ENCODE measurements around the gene TSPAN11.

Gene TSPAN11

GRCh38 chr12:30968211-30968610 lies 41.7 kb downstream of the TSPAN11 start:
- TF ChIP-seq CTCF (IDR thresholded peaks at IDR 0.05; ENCODE audit: poor library complexity, severe bottlenecking), result no peak
- Histone ChIP-seq H3K9me3 (ENCODE audit: severe bottlenecking) (no peaks in the 10 kb centered on the region), H3K27me3 (ENCODE audit: insufficient read depth, poor library complexity, severe bottlenecking) (no peaks in the 10 kb centered on the region), H3K4me3 (ENCODE audit: severe bottlenecking) (no peak overlapping the region), H3K36me3 (ENCODE audit: low read depth) (no peaks in the 10 kb centered on the region), H3K4me1 (ENCODE audit: insufficient read depth, poor library complexity, severe bottlenecking) (no peaks in the 10 kb centered on the region), H3K27ac (ENCODE audit: poor library complexity, severe bottlenecking) (no peak overlapping the region)
- no peak for DNase-seq (ENCODE audit: low spot score)
- ATAC-seq (ENCODE audit: low read depth), result no peak

- no peak for ATAC-seq (ENCODE audit: low read depth)
- Histone ChIP-seq H3K36me3 (ENCODE audit: low read depth) (no peaks in the 10 kb centered on the region), H3K4me3 (ENCODE audit: severe bottlenecking) (no peak overlapping the region), H3K9me3 (ENCODE audit: severe bottlenecking) (no peaks in the 10 kb centered on the region), H3K27me3 (ENCODE audit: insufficient read depth, poor library complexity, severe bottlenecking) (no peaks in the 10 kb centered on the region), H3K27ac (ENCODE audit: poor library complexity, severe bottlenecking) (no peak overlapping the region), H3K4me1 (ENCODE audit: insufficient read depth, poor library complexity, severe bottlenecking) (no peaks in the 10 kb centered on the region)
- TF ChIP-seq CTCF (IDR thresholded peaks at IDR 0.05; ENCODE audit: poor library complexity, severe bottlenecking), result no peak
- no peak for DNase-seq (ENCODE audit: low spot score)
Observed at GRCh38 chr12:30969006-30969405, 42.5 kb downstream of the TSPAN11 start.

DNA sequence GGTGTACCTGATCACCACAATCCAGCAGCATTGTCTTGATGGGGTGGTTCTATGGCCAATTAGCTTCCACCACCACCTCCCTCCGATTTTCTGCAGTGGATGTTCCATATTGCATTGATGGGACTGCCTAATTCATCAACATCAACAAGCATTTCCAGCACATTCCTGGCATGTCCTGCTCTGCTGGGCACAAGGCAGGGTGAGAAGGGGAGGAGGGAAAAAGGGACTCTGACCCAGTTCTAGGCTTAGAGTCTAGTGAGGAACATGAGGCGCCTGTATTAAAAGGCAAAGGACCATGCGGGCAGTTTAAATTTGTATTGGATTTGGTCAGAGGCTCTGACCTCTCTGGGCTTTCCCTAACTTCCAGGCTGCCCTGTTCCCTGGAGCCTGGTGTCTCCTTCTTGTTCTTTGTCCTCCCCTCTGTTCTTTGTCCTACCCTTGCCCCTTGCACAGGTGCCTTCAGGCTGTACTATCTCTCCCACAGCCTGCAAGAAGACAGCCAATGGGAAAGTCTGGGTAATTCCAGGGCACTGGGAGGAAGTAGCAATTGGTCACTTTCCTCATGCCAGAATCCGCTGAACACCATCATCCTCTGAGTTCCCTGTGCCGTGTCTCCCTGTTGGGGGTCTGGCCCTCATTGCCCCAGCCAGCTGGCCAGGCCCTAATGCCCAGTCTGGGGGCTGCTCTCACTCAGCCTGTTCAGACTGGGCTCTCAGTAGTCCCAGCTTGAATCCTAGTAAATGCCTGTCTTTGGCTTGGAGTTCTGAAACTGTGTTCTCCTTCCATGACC lies 43.3 kb downstream of the TSPAN11 start:
- DNase-seq (ENCODE audit: low spot score) (no peak), ATAC-seq (ENCODE audit: low read depth) (no peak)
- no peaks in the 10 kb centered on the region for H3K36me3 ChIP-seq (ENCODE audit: low read depth)
- H3K27ac ChIP-seq (ENCODE audit: poor library complexity, severe bottlenecking), result no peak overlapping the region
- H3K27me3 ChIP-seq (ENCODE audit: insufficient read depth, poor library complexity, severe bottlenecking), result no peaks in the 10 kb centered on the region
- H3K9me3 ChIP-seq (ENCODE audit: severe bottlenecking), result no peaks in the 10 kb centered on the region
- H3K4me3 ChIP-seq (ENCODE audit: severe bottlenecking), result no peak overlapping the region
- H3K4me1 ChIP-seq (ENCODE audit: insufficient read depth, poor library complexity, severe bottlenecking), result no peaks in the 10 kb centered on the region
- no peak for TF ChIP-seq CTCF (IDR thresholded peaks at IDR 0.05; ENCODE audit: poor library complexity, severe bottlenecking)

- DNase-seq (ENCODE audit: low spot score) (no peak), ATAC-seq (ENCODE audit: low read depth) (no peak)
- H3K9me3 ChIP-seq (ENCODE audit: severe bottlenecking), result no peaks in the 10 kb centered on the region
- no peak overlapping the region for H3K4me3 ChIP-seq (ENCODE audit: severe bottlenecking)
- no peak for TF ChIP-seq CTCF (IDR thresholded peaks at IDR 0.05; ENCODE audit: poor library complexity, severe bottlenecking)
- H3K27ac ChIP-seq (ENCODE audit: poor library complexity, severe bottlenecking), result no peak overlapping the region
- no peaks in the 10 kb centered on the region for H3K27me3 ChIP-seq (ENCODE audit: insufficient read depth, poor library complexity, severe bottlenecking)
- no peaks in the 10 kb centered on the region for H3K36me3 ChIP-seq (ENCODE audit: low read depth)
- no peaks in the 10 kb centered on the region for H3K4me1 ChIP-seq (ENCODE audit: insufficient read depth, poor library complexity, severe bottlenecking)
Observed at GRCh38 chr12:30970559-30971197, 44.1 kb downstream of the TSPAN11 start.

GRCh38 chr12:30972035-30972434 lies 45.5 kb downstream of the TSPAN11 start:
- H3K36me3 ChIP-seq (ENCODE audit: low read depth), result no peaks in the 10 kb centered on the region
- no peaks in the 10 kb centered on the region for H3K27me3 ChIP-seq (ENCODE audit: insufficient read depth, poor library complexity, severe bottlenecking)

More at GRCh38 chr12:30972035-30972434, 45.5 kb downstream of the TSPAN11 start:
- Histone ChIP-seq H3K27ac (ENCODE audit: poor library complexity, severe bottlenecking) (no peak overlapping the region), H3K4me3 (ENCODE audit: severe bottlenecking) (no peak overlapping the region), H3K9me3 (ENCODE audit: severe bottlenecking) (no peaks in the 10 kb centered on the region), H3K4me1 (ENCODE audit: insufficient read depth, poor library complexity, severe bottlenecking) (no peaks in the 10 kb centered on the region)
- no peak for ATAC-seq (ENCODE audit: low read depth)
- TF ChIP-seq CTCF (IDR thresholded peaks at IDR 0.05; ENCODE audit: poor library complexity, severe bottlenecking), result no peak
- no peak for DNase-seq (ENCODE audit: low spot score)

Measured in RWPE2 (cell line).